NCI-H187 (cell line): ENCODE data around the gene SPATS2L.
A peak's percentile ranks its signal among the peaks of the same experiment; 100 is the strongest.

Experiments used
- DNase-seq, 2 experiments: peaks; one replicate each; lab custom pipeline; 2025; lab: John Stamatoyannopoulos, UW

The SPATS2L gene

GRCh38 chr2:200350850-200351285, 44.4 kb downstream of the SPATS2L start:
- no peak for DNase-seq

GRCh38 chr2:200351815-200352214, 45.3 kb downstream of the SPATS2L start:
- DNase-seq, result no peak

GRCh38 chr2:200352636-200353035, 46.1 kb downstream of the SPATS2L start:
- no peak for DNase-seq

GRCh38 chr2:200353120-200353519, 46.6 kb downstream of the SPATS2L start:
- no peak for DNase-seq

- DNase-seq, result no peak
These were observed 47.4 kb downstream of the SPATS2L start for GRCh38 chr2:200353874-200354273.

GRCh38 chr2:200354833-200355751, 48.6 kb downstream of the SPATS2L start:
- no peak for DNase-seq

GRCh38 chr2:200356321-200356720, 49.8 kb downstream of the SPATS2L start:
- DNase-seq, result no peak

GRCh38 chr2:200356857-200357384, 50.4 kb downstream of the SPATS2L start:
- no peak for DNase-seq

- no peak for DNase-seq
These were observed 51.4 kb downstream of the SPATS2L start for GRCh38 chr2:200357845-200358244.

GRCh38 chr2:200359552-200359951, 53.1 kb downstream of the SPATS2L start:
- no peak for DNase-seq

- no peak for DNase-seq
These were observed 53.9 kb downstream of the SPATS2L start for GRCh38 chr2:200360364-200360763.

- DNase-seq, result no peak
These were observed 55.9 kb downstream of the SPATS2L start for GRCh38 chr2:200362202-200362917.

GRCh38 chr2:200363279-200363678, 56.8 kb downstream of the SPATS2L start:
- no peak for DNase-seq

GRCh38 chr2:200364142-200364541, 57.6 kb downstream of the SPATS2L start:
- DNase-seq, result no peak

GRCh38 chr2:200364620-200365019, 58.1 kb downstream of the SPATS2L start:
- no peak for DNase-seq

GRCh38 chr2:200365209-200365608, 58.7 kb downstream of the SPATS2L start:
- no peak for DNase-seq

- DNase-seq, result no peak
These were observed 60.7 kb downstream of the SPATS2L start for GRCh38 chr2:200367155-200367554.

GRCh38 chr2:200369886-200370285, 63.4 kb downstream of the SPATS2L start:
- no peak for DNase-seq

- no peak for DNase-seq
These were observed 66.7 kb downstream of the SPATS2L start for GRCh38 chr2:200373231-200373630.

- DNase-seq, result no peak
These were observed 67.5 kb downstream of the SPATS2L start for GRCh38 chr2:200373973-200374416.

- DNase-seq, result peak in 1 of 2 experiments; percentile 29
These were observed 70.2 kb downstream of the SPATS2L start for GRCh38 chr2:200376513-200377354.
